Epithelial cell of alveolus of lung (primary cell): ENCODE data around the gene MYMX. TPM values are rescaled to one million over a fixed set of nuclear protein-coding genes. Genes with fewer than 3 reads are reported as not detected.

ENCODE experiments used
- total RNA-seq: library from RNA; depleted of rRNA; stranded (reverse); fragments of >200 nt; gene quantifications from 2 replicates; pipeline ENCODE4 v1.2.1, GENCODE V29; 2015

The MYMX gene
- total RNA-seq: 2.0 TPM in 1 of 2 replicates, not detected in the other

DNA sequence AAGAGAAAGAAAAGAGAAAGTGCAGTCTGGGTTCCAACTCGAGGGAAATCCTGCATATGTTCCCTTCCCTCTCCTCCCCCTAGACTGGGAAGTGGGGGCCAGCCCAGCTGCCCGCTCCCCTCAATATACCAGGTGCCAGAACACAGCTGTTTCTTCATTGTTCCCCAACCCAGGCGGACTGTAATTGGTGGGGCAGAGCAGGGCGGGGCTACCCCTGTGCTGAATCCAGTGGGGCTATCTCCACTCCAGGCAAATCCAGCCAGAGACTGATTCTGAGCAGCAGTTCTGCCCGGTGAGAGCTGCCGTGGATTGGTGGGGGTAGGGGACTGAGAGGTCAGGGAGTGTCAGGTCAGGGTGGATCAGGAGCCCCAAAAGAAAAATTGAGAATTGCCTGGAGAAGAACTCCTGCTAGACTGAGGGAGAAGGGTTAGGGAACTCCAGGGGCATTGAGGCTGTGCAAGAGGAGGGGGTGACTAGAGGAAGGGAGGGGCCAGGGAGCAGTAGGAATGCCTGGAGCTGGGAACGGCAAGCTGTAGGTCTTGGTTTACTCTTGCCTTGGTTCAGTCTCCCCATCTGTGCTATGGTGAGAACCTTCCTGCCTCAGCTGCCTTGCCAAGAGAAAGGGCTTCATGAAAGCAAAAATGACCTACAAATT is at the start of gene MYMX:
MYMX (plus strand) TSS at position 250 of the 655 bp plus-strand sequence. CDS start 546 bp downstream, outside the sequence.

DNA sequence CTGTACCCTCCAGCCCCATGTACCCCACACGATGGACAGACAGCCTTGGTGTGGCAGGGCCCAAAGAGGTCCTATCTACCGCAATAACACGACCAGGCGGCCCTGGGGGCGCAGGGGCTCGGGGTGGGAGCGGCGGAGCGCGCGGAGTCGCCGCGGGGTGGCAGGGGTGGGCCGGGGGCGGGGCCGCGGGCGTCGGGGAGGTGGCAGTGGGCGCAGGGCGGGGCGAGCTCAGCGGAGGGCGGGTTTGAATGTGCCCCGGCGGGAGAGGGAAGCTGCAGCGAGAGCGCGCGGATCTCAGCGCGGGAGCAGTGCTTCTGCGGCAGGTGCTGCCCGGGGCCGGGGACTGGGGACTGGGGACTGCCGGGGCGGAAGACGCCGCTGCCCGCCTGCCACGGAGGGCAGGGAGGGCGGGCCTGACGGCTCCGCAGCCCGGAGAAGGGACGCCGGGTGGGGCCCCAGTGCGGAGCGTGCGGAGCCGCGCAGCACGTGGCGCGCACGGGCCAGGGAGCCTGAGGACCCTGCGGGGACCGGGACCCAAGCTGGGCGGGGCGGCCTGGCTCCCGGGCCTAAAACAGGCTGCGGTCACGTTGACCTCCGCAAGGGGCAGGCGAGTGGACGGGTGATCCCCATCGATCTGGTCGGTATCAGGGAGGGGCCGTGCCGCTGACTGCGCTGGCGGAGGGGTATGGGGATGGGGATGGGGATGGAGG is 6.7 kb downstream of the MYMX start, which contains the start of gene SLC29A1:
SLC29A1 (plus strand) TSS at position 277 of the 710 bp plus-strand sequence. CDS start 3,719 bp downstream, outside the sequence.

DNA sequence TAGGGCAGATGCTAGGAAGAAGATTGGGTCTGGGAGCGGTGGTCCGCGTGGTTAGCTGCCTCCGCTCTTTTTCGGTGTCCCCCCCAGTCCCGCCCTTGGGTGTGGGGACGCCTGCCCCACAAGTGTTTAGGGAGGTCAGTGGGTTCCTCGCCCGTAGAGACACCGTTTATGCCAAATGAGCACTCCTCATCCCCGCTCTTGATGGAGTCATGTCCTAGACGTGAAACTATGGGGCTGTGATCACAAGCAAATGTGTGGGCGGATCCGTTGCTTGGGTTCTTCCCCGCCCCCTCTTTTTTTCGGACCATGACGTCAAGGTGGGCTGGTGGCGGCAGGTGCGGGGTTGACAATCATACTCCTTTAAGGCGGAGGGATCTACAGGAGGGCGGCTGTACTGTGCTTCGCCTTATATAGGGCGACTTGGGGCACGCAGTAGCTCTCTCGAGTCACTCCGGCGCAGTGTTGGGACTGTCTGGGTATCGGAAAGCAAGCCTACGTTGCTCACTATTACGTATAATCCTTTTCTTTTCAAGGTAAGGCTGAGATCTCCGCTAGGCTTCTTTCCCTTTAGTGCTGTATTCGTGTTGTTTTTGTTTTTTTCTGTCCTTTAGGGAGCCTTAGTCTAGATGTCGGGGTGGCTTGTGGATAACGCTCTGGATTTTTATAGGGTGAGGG is 30.1 kb downstream of the MYMX start, which contains the start of gene HSP90AB1:
HSP90AB1 (plus strand) TSS at position 439 of the 675 bp plus-strand sequence. CDS start 1,529 bp downstream, outside the sequence.

DNA sequence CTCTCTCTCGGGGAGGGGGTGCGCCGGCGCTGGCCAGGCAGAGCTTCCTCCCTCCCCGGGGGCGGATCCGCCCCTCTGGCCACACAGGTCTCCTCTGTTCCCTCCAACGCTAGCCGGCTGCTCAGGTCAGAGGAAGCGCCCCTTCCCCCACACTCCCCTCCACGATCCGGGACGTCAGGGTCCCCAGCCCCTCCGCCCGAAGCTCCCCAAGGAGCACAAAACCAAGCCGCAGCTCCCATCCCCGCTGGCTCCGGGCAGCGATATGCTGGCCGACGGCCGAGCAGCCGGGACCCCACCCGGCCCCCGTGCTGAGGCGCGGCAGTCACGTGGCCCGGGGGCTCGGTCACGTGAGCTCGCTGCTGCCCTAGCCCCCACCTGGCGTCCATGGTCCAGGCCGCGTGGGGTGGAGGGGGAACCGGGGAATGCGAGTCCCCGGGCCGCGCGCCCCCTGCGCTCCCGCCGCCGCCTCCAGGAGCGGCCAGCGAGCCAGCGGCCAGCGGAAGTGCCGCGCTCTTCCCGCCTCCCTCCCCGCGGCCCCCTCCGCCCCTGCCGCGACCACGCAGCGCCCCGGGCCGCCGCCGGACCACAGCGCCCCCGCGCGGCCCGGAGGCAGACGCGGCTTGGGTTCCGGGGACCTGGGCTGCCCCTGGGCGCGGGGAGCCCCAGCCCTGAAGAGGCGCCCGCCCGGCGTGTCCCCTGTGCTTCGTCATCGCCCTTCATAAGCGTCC is 40.5 kb downstream of the MYMX start, which contains the start of gene SLC35B2:
SLC35B2 (minus strand) TSS at position 504 of the 728 bp plus-strand sequence; CDS start at position 386, 118 bp downstream.

DNA sequence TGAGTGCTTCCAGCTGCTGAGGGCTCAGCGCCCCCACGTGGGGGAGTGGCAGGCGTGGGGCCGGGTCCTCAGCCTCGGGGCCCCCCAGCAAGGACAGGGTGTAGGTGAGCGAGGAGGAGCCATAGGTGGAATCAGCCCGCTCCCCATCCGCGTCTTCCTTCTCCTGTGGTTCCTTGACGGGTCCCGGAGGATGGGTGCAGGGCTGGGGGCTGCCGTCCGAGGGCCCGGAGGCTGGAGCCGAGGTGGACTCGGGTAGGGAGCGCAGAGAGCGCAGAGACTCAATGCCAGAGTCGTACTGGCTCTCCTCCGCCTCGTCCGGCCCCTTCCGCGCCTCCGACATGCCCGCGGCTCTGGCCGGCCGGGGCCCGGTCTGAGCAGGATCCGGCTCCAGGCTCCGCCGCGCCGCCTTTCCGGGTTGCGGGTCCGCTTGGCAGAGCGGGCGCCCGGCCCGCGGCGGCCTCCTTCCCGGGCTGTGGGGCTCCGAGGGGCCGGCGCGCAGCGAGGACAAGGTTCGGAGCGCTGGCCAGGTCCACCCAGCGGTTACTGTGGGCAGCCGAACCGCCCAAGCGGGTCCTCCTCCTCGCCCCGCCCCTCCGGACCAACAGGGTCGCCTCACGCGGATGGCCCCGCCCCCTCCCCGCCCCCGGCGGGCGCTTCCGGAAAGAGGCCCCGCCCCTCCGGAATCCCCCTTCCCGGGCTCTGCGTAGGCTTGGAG is 48.4 kb downstream of the MYMX start, which contains the start of gene NFKBIE:
NFKBIE (minus strand) TSS at position 545 of the 715 bp plus-strand sequence; CDS start at position 340, 205 bp downstream.

Other genes starting within 250 kb of the MYMX start
- gene MRPL14, start 89.5 kb upstream of the MYMX start, total RNA-seq: 43.1 and 69.8 TPM in 2 replicates
- gene TMEM63B, start 89.4 kb upstream of the MYMX start, total RNA-seq: 22.8 and 27.7 TPM in 2 replicates
- gene CAPN11, start 58.1 kb upstream of the MYMX start, total RNA-seq: not detected in 2 replicates
- 20.0 and 33.6 TPM in 2 replicates for gene SLC29A1, start 6.7 kb downstream of the MYMX start, total RNA-seq
- gene HSP90AB1, start 30.2 kb downstream of the MYMX start, total RNA-seq: 797 and 817 TPM in 2 replicates
- gene SLC35B2, start 40.6 kb downstream of the MYMX start, total RNA-seq: 82.9 and 95.5 TPM in 2 replicates
- gene NFKBIE, start 48.6 kb downstream of the MYMX start, total RNA-seq: 12.7 and 25.2 TPM in 2 replicates
- gene TMEM151B, start 53.5 kb downstream of the MYMX start, total RNA-seq: not detected in 2 replicates
- 13.3 and 17.7 TPM in 2 replicates for gene AARS2, start 96.4 kb downstream of the MYMX start, total RNA-seq
- not detected in 2 replicates for gene SPATS1, start 125.7 kb downstream of the MYMX start, total RNA-seq
- gene CDC5L, start 170.8 kb downstream of the MYMX start, total RNA-seq: 16.8 and 20.0 TPM in 2 replicates